ENCODE results near the gene SDHAF1. TPM values are rescaled to one million over a fixed set of nuclear protein-coding genes. Genes with fewer than 3 reads are reported as not detected.
"Not testable (repeated sequence)": the region's sequence is repeated elsewhere in the genome, so short reads cannot be mapped to it uniquely, and the experiment has no call there.

Gene SDHAF1
- total RNA-seq, 1 experiment from 2014 or later, result 21.0 TPM

- no peaks in the 10 kb centered on the region for H4K20me1 ChIP-seq (ENCODE audit: insufficient read depth)
- POLR2A ChIA-PET, result no interaction called here
These were observed 45.5 kb downstream of the SDHAF1 start for GRCh38 chr19:36040495-36040894.

DNA sequence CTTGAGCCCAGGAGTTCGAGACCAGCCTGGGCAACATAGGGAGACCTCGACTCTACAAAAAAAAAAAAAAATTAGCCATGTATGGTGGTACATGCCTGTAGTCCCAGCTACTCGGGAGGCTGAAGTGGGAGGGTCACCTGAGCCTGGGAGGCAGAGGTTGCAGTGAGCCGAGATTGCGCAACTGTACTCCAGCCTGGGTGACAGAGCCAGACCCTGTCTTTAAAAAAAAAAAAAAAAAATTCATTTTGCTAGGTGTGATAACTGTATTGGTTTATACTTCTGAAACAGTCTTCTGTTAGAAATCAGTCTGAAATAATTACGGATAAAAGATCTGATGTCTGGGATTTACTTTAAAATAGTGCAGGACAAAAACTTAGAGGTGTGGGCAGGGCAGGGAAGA, 46.1 kb downstream of the SDHAF1 start:
- H2AFZ ChIP-seq (ENCODE audit: low read depth, low read length, poor library complexity, severe bottlenecking); RAD21 ChIA-PET (ENCODE audit: low non-redundant PET in 1 of 2, low total read pairs in 2 of 2, uncharacterized antibody in 2 of 2, unreplicated experiment in 2 of 2); H4K20me1 ChIP-seq (ENCODE audit: insufficient read depth); H3K9ac ChIP-seq (ENCODE audit: low read length); H3K36me3 ChIP-seq (ENCODE audit: control insufficient read depth in 1 of 2, insufficient read depth in 2 of 2, low read length in 2 of 2); ATAC-seq; DNase-seq (ENCODE audit: low read depth, low spot score); BruUV-seq (replicated peaks); intact Hi-C loops (cut with micrococcal nuclease); H3K4me2 ChIP-seq (ENCODE audit: low read length); H3K4me3 ChIP-seq (replicated peaks in 1 of 2; ENCODE audit: low read depth in 1 of 2, low read length in 2 of 2); H3K79me2 ChIP-seq (ENCODE audit: insufficient read depth, low read length); H3K4me1 ChIP-seq (ENCODE audit: control insufficient read depth in 1 of 2, insufficient read depth in 2 of 2, low read length in 2 of 2); H3K9me2 ChIP-seq (ENCODE audit: insufficient read depth); H3K27ac ChIP-seq (ENCODE audit: low read depth, low read length); H3K27me3 ChIP-seq (ENCODE audit: insufficient read depth, low read length); H3K9me3 ChIP-seq (ENCODE audit: control insufficient read depth in 1 of 2, insufficient read depth in 1 of 2, low read depth in 1 of 2, low read length in 2 of 2); CTCF ChIA-PET; POLR2A ChIA-PET: not testable (repeated sequence)

More at GRCh38 chr19:36040495-36040894, 45.5 kb downstream of the SDHAF1 start:
- RAD21 ChIA-PET (ENCODE audit: low non-redundant PET in 1 of 2, low total read pairs in 2 of 2, uncharacterized antibody in 2 of 2, unreplicated experiment in 2 of 2), result no interaction called here
- Histone ChIP-seq H3K4me2 (ENCODE audit: low read length) (no peak overlapping the region), H3K27me3 (ENCODE audit: insufficient read depth, low read length) (no peaks in the 10 kb centered on the region), H3K79me2 (ENCODE audit: insufficient read depth, low read length) (no peaks in the 10 kb centered on the region), H3K9ac (ENCODE audit: low read length) (no peak overlapping the region), H3K36me3 (ENCODE audit: control insufficient read depth in 1 of 2, insufficient read depth in 2 of 2, low read length in 2 of 2) (no peaks in the 10 kb centered on the region), H3K4me1 (ENCODE audit: control insufficient read depth in 1 of 2, insufficient read depth in 2 of 2, low read length in 2 of 2) (no peaks in the 10 kb centered on the region), H3K9me2 (ENCODE audit: insufficient read depth) (no peaks in the 10 kb centered on the region), H3K27ac (ENCODE audit: low read depth, low read length) (no peak overlapping the region), H3K4me3 (replicated peaks in 1 of 2; ENCODE audit: low read depth in 1 of 2, low read length in 2 of 2) (no peak overlapping the region), H3K9me3 (ENCODE audit: control insufficient read depth in 1 of 2, insufficient read depth in 1 of 2, low read depth in 1 of 2, low read length in 2 of 2) (no peaks in the 10 kb centered on the region), H2AFZ (ENCODE audit: low read depth, low read length, poor library complexity, severe bottlenecking) (no peak overlapping the region)
- DNase-seq (ENCODE audit: low read depth, low spot score) (no peak), ATAC-seq (no peak)
- TF ChIP-seq MAX (IDR thresholded peaks at IDR 0.05) (no peak), CTCF (IDR thresholded peaks at IDR 0.05 in 2 of 3, conservative IDR thresholded peaks at IDR 0.05 in 1 of 3; ENCODE audit: borderline replicate concordance in 1 of 3, insufficient read depth in 1 of 3, low read depth in 2 of 3, low read length in 2 of 3) (no peak), EZH2 (IDR thresholded peaks at IDR 0.05) (no peak), ZBTB33 (IDR thresholded peaks at IDR 0.05; ENCODE audit: extremely low read depth, insufficient replicate concordance, low read length) (no peak), CBX3 (IDR thresholded peaks at IDR 0.05; ENCODE audit: low read depth) (no peak), SRF (IDR thresholded peaks at IDR 0.05; ENCODE audit: low read depth) (no peak), POLR2A (IDR thresholded peaks at IDR 0.05; ENCODE audit: borderline replicate concordance, extremely low read depth, insufficient read depth, insufficient read length) (no peak), POLR2AphosphoS5 (IDR thresholded peaks at IDR 0.05; ENCODE audit: low read depth, low read length) (no peak), ZFX (IDR thresholded peaks at IDR 0.05) (no peak), FOSL1 (IDR thresholded peaks at IDR 0.05; ENCODE audit: low read depth) (no peak), SP1 (IDR thresholded peaks at IDR 0.05; ENCODE audit: low read depth) (no peak)
- intact Hi-C loops (cut with micrococcal nuclease), result no loop called here
- BruUV-seq (replicated peaks), result no TSS peak
- CTCF ChIA-PET, result interaction anchor here (1.1 kb wide), 1 partner anchor 13 kb away, joined by 3 read pairs; the partner anchor contains the start of gene THAP8
